HG02884 (cell line): ENCODE measurements around the gene VKORC1.

Source experiments
- ATAC-seq: cut with Tn5 transposase; IDR thresholded peaks from one replicate; pipeline ENCODE4 v1.9.1; 2021; ENCODE audit warnings: mild to moderate bottlenecking, moderate library complexity; ENCODE audit not compliant: unreplicated experiment

The VKORC1 gene

GRCh38 chr16:31064882-31065461, 29.6 kb downstream of the VKORC1 start:
- no peak for ATAC-seq

GRCh38 chr16:31063843-31064611, 30.6 kb downstream of the VKORC1 start:
- no peak for ATAC-seq

- ATAC-seq, result no peak
Measured at GRCh38 chr16:31063495-31063842, 31.1 kb downstream of the VKORC1 start.

GRCh38 chr16:31061813-31062440, 32.7 kb downstream of the VKORC1 start:
- no peak for ATAC-seq

GRCh38 chr16:31061126-31061812, 33.3 kb downstream of the VKORC1 start:
- no peak for ATAC-seq

- no peak for ATAC-seq
Measured at GRCh38 chr16:31055613-31056012, 39.0 kb downstream of the VKORC1 start.

GRCh38 chr16:31052114-31052513, 42.5 kb downstream of the VKORC1 start:
- ATAC-seq, result no peak

GRCh38 chr16:31050280-31051030, 44.1 kb downstream of the VKORC1 start:
- ATAC-seq, result no peak

GRCh38 chr16:31043898-31044481, 50.6 kb downstream of the VKORC1 start:
- ATAC-seq, result no peak

- no peak for ATAC-seq
Measured at GRCh38 chr16:31043352-31043751, 51.2 kb downstream of the VKORC1 start.

GRCh38 chr16:31042866-31043265, 51.7 kb downstream of the VKORC1 start:
- ATAC-seq, result no peak
